ENCODE data around the gene MAMLD1. TPM values are rescaled to one million over a fixed set of nuclear protein-coding genes. Genes with fewer than 3 reads are reported as not detected.

The MAMLD1 gene
- total and polyA plus RNA-seq, 4 donors = 1.9 to 6.7 (median 2.8) TPM

DNA sequence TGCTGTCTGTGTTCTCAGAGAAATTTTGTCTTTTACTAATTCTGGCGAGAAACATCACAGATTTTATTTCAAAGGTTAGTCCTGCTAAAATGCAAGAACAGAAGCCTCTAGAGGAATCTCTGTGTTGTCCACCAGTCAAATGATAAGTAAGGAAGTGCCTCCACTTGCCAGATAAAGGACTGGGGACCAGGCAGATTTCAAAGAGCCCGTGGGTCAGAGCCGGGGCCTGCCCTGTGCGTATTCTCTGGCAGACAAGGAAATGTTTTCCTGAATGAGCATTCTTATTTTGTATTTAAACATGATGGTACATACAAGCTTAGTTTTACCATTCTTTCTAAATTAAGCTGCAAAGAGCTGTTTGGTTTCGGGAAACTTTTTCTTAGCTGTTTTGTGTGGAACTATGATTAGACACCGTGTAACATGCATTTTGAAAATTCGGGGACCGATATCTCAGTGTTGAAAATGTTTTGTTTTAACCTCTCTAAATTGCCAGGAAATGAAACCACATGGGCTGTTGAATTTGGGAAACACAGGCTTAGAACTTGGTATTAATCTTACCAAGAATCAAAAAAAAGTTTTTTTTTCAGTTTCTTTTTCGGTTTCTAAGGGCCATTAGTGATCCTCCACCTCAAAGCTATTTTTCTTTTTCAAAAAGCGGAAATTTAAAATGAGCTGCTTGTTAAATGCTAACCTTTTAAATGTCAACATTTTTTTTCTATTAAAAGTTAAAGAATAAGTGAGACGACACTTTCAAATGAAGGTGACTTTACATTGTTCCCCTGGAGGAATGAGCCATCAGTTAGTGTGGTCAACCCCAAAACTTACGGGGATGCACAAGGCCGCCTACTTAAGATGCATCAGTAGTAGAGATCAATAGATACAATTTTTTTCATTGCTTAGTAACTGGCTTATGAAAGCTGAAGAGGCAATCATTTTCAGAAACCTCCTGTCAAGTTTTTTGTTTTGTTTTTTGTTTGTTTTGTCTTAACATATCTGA, 115.7 kb downstream of the MAMLD1 start:
- ATAC-seq (ENCODE audit: insufficient read depth, low FRiP score) (no peak), DNase-seq (peak in 1 of 3 donors; percentile 4)
- Histone ChIP-seq H3K9me3 (ENCODE audit: control insufficient read depth in 4 of 4, insufficient read depth in 3 of 4, low read length in 3 of 4) (no peaks in the 10 kb centered on the region), H3K27me3 (ENCODE audit: control insufficient read depth in 3 of 3, insufficient read depth in 3 of 3, low read length in 2 of 3) (no peaks in the 10 kb centered on the region), H3K4me3 (no peak overlapping the region), H3K27ac (ENCODE audit: low read depth in 1 of 2, low read length in 1 of 2) (no peak overlapping the region), H3K36me3 (ENCODE audit: control insufficient read depth in 4 of 4, insufficient read depth in 4 of 4, low read length in 4 of 4) (no peaks in the 10 kb centered on the region), H3K4me1 (ENCODE audit: control insufficient read depth in 5 of 5, insufficient read depth in 5 of 5, low read length in 5 of 5) (peaks cover 0 to 23% (median 3%) of the 10 kb centered on the region in 5 donors), H3K9ac (ENCODE audit: insufficient read depth in 1 of 2, low read length in 2 of 2) (no peak overlapping the region)
- TF ChIP-seq, protein P1, sequence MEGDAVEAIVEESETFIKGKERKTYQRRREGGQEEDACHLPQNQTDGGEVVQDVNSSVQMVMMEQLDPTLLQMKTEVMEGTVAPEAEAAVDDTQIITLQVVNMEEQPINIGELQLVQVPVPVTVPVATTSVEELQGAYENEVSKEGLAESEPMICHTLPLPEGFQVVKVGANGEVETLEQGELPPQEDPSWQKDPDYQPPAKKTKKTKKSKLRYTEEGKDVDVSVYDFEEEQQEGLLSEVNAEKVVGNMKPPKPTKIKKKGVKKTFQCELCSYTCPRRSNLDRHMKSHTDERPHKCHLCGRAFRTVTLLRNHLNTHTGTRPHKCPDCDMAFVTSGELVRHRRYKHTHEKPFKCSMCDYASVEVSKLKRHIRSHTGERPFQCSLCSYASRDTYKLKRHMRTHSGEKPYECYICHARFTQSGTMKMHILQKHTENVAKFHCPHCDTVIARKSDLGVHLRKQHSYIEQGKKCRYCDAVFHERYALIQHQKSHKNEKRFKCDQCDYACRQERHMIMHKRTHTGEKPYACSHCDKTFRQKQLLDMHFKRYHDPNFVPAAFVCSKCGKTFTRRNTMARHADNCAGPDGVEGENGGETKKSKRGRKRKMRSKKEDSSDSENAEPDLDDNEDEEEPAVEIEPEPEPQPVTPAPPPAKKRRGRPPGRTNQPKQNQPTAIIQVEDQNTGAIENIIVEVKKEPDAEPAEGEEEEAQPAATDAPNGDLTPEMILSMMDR (IDR thresholded peaks at IDR 0.05; ENCODE audit: control extremely low read depth, extremely low read depth) = no peak
- WGBS, 2 donors = 40 to 60% methylated on average over 13 of the region's 13 CpGs

DNA sequence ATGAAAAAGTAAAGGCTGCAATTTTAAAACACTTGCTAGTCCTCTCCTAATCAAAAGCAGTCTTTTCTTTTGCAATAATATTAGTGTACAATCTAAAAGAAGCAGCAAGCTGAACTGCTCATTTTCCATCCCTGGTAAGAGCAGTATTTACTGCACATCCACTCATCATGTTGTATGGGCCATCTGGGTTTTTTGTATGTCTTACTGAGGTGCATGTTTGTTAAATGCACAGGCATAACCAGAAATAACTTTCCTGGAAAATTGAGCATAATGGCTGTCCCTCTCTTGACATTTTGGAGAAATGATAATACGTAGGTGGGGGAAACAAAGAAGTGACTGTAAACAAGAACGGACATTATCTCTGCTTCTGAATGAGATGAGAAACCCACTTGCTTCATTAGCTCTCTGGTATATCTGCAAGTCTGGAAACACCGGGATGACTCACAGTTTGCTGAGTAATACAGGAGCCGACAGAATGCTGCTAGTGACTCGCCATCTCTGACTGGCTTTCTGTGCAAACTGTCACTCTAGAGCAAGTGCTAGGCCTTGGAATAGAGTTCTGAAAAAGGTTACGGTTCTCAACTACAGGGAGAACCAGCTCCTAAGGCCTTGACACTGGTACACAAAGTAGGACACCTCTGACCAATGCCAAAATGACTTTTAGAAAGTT, 119.6 kb downstream of the MAMLD1 start:
- no peaks in the 10 kb centered on the region for H3K36me3 ChIP-seq (ENCODE audit: control insufficient read depth in 4 of 4, insufficient read depth in 4 of 4, low read length in 4 of 4)
- DNase-seq (no peak), ATAC-seq (ENCODE audit: insufficient read depth, low FRiP score) (no peak)
- H3K9ac ChIP-seq (ENCODE audit: insufficient read depth in 1 of 2, low read length in 2 of 2) = no peak overlapping the region
- H3K27me3 ChIP-seq (ENCODE audit: control insufficient read depth in 3 of 3, insufficient read depth in 3 of 3, low read length in 2 of 3) = no peaks in the 10 kb centered on the region
- H3K4me3 ChIP-seq = no peak overlapping the region
- peaks cover 0 to 4% (median 0%) of the 10 kb centered on the region in 5 donors for H3K4me1 ChIP-seq (ENCODE audit: control insufficient read depth in 5 of 5, insufficient read depth in 5 of 5, low read length in 5 of 5)
- H3K27ac ChIP-seq (ENCODE audit: low read depth in 1 of 2, low read length in 1 of 2) = no peak overlapping the region
- H3K9me3 ChIP-seq (ENCODE audit: control insufficient read depth in 4 of 4, insufficient read depth in 3 of 4, low read length in 3 of 4) = no peaks in the 10 kb centered on the region
- TF ChIP-seq, protein P1 (IDR thresholded peaks at IDR 0.05; ENCODE audit: control extremely low read depth, extremely low read depth) = no peak
- WGBS, 2 donors = 40 to 54% methylated on average over 6 of the region's 6 CpGs

DNA sequence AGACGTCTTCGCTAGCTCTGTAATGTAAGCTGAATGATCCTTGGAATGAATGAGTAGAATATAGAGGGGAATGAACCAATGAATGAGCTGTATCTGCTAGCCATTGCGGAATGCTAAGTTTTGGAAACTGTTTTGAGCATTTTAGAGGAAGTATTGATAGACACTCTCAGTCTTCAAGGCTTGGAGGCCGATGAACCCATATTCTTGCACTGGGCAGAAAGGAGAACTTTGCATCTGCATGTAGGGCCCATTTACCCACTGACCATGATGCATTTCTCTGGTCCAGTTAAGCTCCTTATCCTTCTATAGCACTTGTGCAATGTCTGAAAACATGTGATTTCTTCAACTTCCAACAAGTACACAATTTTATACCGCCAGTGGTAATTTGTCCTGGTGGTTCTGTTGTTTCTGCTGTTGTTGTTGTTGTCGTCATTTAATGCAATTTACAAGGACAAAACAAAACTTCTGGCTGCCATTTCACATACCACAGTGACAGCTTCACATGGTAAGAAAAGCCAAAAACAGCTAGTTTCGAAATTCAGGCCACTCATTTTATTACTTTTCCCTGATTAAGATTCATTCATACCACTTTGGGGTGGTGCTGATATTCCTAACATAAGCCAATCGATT, 120.4 kb downstream of the MAMLD1 start:
- TF ChIP-seq, protein P1 (IDR thresholded peaks at IDR 0.05; ENCODE audit: control extremely low read depth, extremely low read depth) = no peak
- no peak overlapping the region for H3K9ac ChIP-seq (ENCODE audit: insufficient read depth in 1 of 2, low read length in 2 of 2)
- no peak overlapping the region for H3K27ac ChIP-seq (ENCODE audit: low read depth in 1 of 2, low read length in 1 of 2)
- H3K36me3 ChIP-seq (ENCODE audit: control insufficient read depth in 4 of 4, insufficient read depth in 4 of 4, low read length in 4 of 4) = no peaks in the 10 kb centered on the region
- no peaks in the 10 kb centered on the region for H3K9me3 ChIP-seq (ENCODE audit: control insufficient read depth in 4 of 4, insufficient read depth in 3 of 4, low read length in 3 of 4)
- 68 to 91% methylated on average over 8 of the region's 8 CpGs for WGBS, 2 donors
- DNase-seq (peak in 1 of 3 donors; percentile 54), ATAC-seq (ENCODE audit: insufficient read depth, low FRiP score) (no peak)
- no peaks in the 10 kb centered on the region for H3K27me3 ChIP-seq (ENCODE audit: control insufficient read depth in 3 of 3, insufficient read depth in 3 of 3, low read length in 2 of 3)
- no peak overlapping the region for H3K4me3 ChIP-seq
- H3K4me1 ChIP-seq (ENCODE audit: control insufficient read depth in 5 of 5, insufficient read depth in 5 of 5, low read length in 5 of 5) = peaks cover 0 to 4% (median 0%) of the 10 kb centered on the region in 5 donors

Data from lung (tissue), 12 donors.